Adrenal gland (tissue), 12 donors: ENCODE results near the gene SMIM38. TPM values are rescaled to one million over a fixed set of nuclear protein-coding genes. Genes with fewer than 3 reads are reported as not detected.

Experiments
- DNase-seq, 7 donors: peaks; one replicate each; pipeline ENCODE4 v3.0.0-alpha.2; 2019 to 2020
- H3K27ac ChIP-seq, 5 donors: fragments of 200-600 bp; sonication (generic) in 4 of 5; 1 replicate in 3 of 5; 2 replicates in 2 of 5; pipeline versions ENCODE4 v1.5.1 to v1.8.0; 2016 to 2020; ENCODE audit warnings: mild to moderate bottlenecking in 1 of 5
- H3K27me3 ChIP-seq: fragments of 200-600 bp; 2 replicates; pipeline ENCODE4 v1.8.0; 2021
- H3K36me3 ChIP-seq, 2 donors: fragments of 200-600 bp; replicated peaks in 1 of 2; 1 replicate in 1 of 2; 2 replicates in 1 of 2; pipeline versions ENCODE4 v1.5.1 to v1.8.0; 2018 to 2022
- H3K4me1 ChIP-seq, 2 donors: fragments of 200-600 bp; replicated peaks in 1 of 2; 1 replicate in 1 of 2; 2 replicates in 1 of 2; pipeline versions ENCODE4 v1.5.1 to v1.8.0; 2018 to 2021
- H3K4me3 ChIP-seq, 4 donors: fragments of 200-600 bp; sonication (generic) in 3 of 4; one replicate each; pipeline ENCODE4 v1.5.1; 2016 to 2018
- H3K9me3 ChIP-seq, 3 donors: fragments of 200-600 bp; sonication (generic) in 1 of 3; replicated peaks in 1 of 3; 1 replicate in 2 of 3; 2 replicates in 1 of 3; pipeline versions ENCODE4 v1.5.1 to v1.8.0; 2016 to 2021
- CTCF ChIP-seq, 6 experiments: fragments of 450-650 bp in 4 of 6; fragments of 200-600 bp in 2 of 6; sonication (generic) in 1 of 6; IDR thresholded peaks; 1 replicate in 5 of 6; 2 replicates in 1 of 6; pipeline versions ENCODE4 v1.5.1 to v1.8.0; 2016 to 2021; ENCODE audit warnings: antibody characterized with exemption in 6 of 6, mild to moderate bottlenecking in 2 of 6, moderate library complexity in 1 of 6
- POLR2A ChIP-seq, 2 donors: fragments of 450-650 bp; IDR thresholded peaks; one replicate each; pipeline ENCODE4 v1.6.1; 2017; ENCODE audit warnings: antibody characterized with exemption in 2 of 2, mild to moderate bottlenecking in 2 of 2, moderate library complexity in 1 of 2
- WGBS, 4 donors: extraction: QIAGEN DNeasy Blood & Tissue Kit in 2 of 4; methylation state at CpG; one replicate each; pipeline versions ENCODE4 v1.1.5 to v1.1.7; 2013 to 2017; 5-methylcytosine and 5-hydroxymethylcytosine counted together
- intact Hi-C, 2 donors: fragments of 100-400 bp; cut with DNase I; formaldehyde crosslinking; loops; one replicate each; pipeline versions ENCODE4 v1.14.1 to v1.15.0; 2022 to 2023
- polyA plus RNA-seq, 3 donors: library from polyadenylated mRNA; stranded (reverse); fragments of 200-250 nt in 2 of 3; fragments of 350-450 nt in 1 of 3; fragmentation: Illumina TruSeq in 1 of 3; extraction: RNeasy Lipid Tissue Mini Kit (QIAGEN cat#74804) in 1 of 3; gene quantifications; one replicate each; pipeline ENCODE4 v1.2.3, GENCODE V29; 2013 to 2014
- total RNA-seq, 9 donors: library from RNA; depleted of rRNA in 4 of 9; stranded (reverse); fragments of >200 nt in 4 of 9; fragments of 120-200 nt in 1 of 9; fragmentation: NEBNext Ultra II Directional in 1 of 9; extraction: Animal tissue kit (Norgen Biotek cat#: 25700) in 1 of 9; gene quantifications; one replicate each; pipeline versions ENCODE4 v1.1.0 to v1.2.4, GENCODE V29; 2013 to 2023
- donor health status: healthy with polysubstance abuse.
- donor health status: Bipolar disorder and iron deficiency.
- donor health status: DM: yes; HTN: yes; CAD: no.
- donor health status: DM: no; HTN: no; CAD: no.
- donor health status: DM: no; HTN: no; CAD: no.
- donor health status: DM: yes; HTN: yes; CAD: no.

SMIM38 gene
- total and polyA plus RNA-seq, 12 donors = 0.11 to 0.33 (median 0.16) TPM; not detected in 4

GRCh38 chr11:69156235-69156639, 502 bp downstream of the SMIM38 start:
- no peak for DNase-seq
- Histone ChIP-seq H3K9me3 (no peaks in the 10 kb centered on the region), H3K4me1 (no peaks in the 10 kb centered on the region), H3K36me3 (no peaks in the 10 kb centered on the region), H3K27me3 (no peaks in the 10 kb centered on the region), H3K4me3 (no peak overlapping the region), H3K27ac (no peak overlapping the region)
- TF ChIP-seq CTCF (IDR thresholded peaks at IDR 0.05) (no peak), POLR2A (IDR thresholded peaks at IDR 0.05) (no peak)
- WGBS, 4 donors = 79 to 89% (median 82%) methylated on average over 7 to 13 of the region's 13 CpGs
- intact Hi-C loops = no loop called here

DNA sequence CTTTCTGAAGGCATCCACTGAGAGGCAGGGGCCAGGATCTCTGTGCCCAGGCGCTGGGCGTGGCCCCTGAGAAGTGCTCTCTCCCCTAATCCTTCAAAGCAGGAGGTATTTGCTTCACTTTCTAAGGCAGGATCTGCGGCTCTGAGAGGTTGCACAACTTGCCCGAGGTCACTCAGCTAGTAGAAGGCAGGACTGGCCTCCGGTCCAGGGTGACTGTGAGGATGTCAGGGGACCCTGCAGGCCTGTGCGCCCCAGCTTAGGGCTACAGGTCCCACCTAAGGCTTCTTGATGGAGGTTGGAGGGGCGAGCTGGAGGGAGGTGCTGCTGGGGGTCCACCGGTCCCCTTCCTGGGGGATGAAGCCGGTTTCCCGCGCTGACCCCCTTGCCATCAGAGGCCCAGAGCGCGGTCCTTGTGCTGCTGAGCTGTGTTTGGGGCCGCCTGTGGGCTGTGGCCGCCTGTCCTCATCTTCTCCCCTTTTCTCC, 979 bp downstream of the SMIM38 start:
- no peaks in the 10 kb centered on the region for H3K4me1 ChIP-seq
- H3K36me3 ChIP-seq = no peaks in the 10 kb centered on the region
- H3K4me3 ChIP-seq = no peak overlapping the region
- intact Hi-C loops = no loop called here
- DNase-seq = no peak
- WGBS, 4 donors = 82 to 87% (median 86%) methylated on average over 6 to 15 of the region's 15 CpGs
- no peaks in the 10 kb centered on the region for H3K27me3 ChIP-seq
- no peaks in the 10 kb centered on the region for H3K9me3 ChIP-seq
- H3K27ac ChIP-seq = no peak overlapping the region
- TF ChIP-seq POLR2A (IDR thresholded peaks at IDR 0.05) (no peak), CTCF (IDR thresholded peaks at IDR 0.05) (no peak)

- Histone ChIP-seq H3K9me3 (no peaks in the 10 kb centered on the region), H3K4me1 (no peaks in the 10 kb centered on the region), H3K27ac (no peak overlapping the region), H3K36me3 (no peaks in the 10 kb centered on the region), H3K27me3 (no peaks in the 10 kb centered on the region), H3K4me3 (no peak overlapping the region)
- TF ChIP-seq CTCF (IDR thresholded peaks at IDR 0.05) (no peak), POLR2A (IDR thresholded peaks at IDR 0.05) (no peak)
- WGBS, 4 donors = 54 to 70% (median 56%) methylated on average over 26 to 44 of the region's 44 CpGs
- peak in 1 of 7 donors; percentile 55 for DNase-seq
- intact Hi-C loops = no loop called here
Observed at GRCh38 chr11:69157156-69157821, 1.6 kb downstream of the SMIM38 start.

- H3K27ac ChIP-seq = no peak overlapping the region
- no peak for DNase-seq
- intact Hi-C loops = no loop called here
- H3K4me3 ChIP-seq = no peak overlapping the region
- no peaks in the 10 kb centered on the region for H3K9me3 ChIP-seq
- 89 to 93% (median 92%) methylated on average over 3 to 15 of the region's 15 CpGs; no CpG with 5 or more reads in 1 of the 4 donors for WGBS, 4 donors
- H3K4me1 ChIP-seq = no peaks in the 10 kb centered on the region
- H3K27me3 ChIP-seq = no peaks in the 10 kb centered on the region
- H3K36me3 ChIP-seq = no peaks in the 10 kb centered on the region
- TF ChIP-seq POLR2A (IDR thresholded peaks at IDR 0.05) (no peak), CTCF (IDR thresholded peaks at IDR 0.05) (no peak)
Observed at GRCh38 chr11:69157822-69158231, 2.1 kb downstream of the SMIM38 start.
